HG02798 (cell line): ENCODE data around the gene SLC1A5.

ENCODE experiments used
- ATAC-seq: cut with Tn5 transposase; IDR thresholded peaks from one replicate; pipeline ENCODE4 v1.9.1; 2021; ENCODE audit warnings: mild to moderate bottlenecking; ENCODE audit not compliant: unreplicated experiment, poor library complexity

SLC1A5 gene

DNA sequence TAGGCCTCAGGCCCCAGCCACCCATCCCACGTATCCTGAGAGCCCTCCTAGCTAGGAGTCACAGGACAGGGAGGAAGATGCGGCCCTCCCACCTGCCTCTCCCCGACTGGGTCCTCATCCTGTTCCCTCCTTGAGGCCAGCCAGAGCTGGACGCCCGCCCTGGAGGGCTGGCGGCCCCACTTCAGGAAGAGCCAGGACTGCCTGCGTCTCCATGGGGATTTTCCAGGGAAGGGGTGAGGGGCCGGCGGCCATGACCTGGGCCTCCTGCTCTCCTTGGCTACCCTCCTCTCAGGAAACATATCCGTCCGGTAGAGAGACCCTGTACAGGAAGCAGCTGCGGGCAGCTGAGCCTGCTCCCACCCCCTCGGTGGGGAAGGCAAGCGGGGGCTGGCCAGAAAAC is 60.2 kb downstream of the SLC1A5 start:
- no peak for ATAC-seq

DNA sequence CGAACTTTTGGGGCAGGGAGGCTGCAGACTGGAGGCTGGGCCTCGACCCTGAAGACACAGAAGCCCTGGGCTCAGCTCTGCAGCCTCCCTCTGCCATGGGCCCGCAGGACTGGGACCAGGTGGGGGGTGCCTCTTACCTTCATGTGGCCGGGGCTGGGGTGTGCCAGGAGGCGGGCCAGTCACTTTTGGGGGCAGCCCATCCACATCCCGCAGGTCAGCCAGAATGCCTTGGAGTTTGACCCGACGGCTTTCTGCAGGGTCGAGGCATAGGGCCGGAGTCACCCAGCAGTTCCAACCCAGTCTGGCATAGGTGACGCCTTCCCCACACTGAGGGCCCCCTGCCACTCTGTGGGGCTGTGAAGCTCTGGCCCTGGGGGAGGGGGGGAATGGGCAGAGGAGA is 60.6 kb downstream of the SLC1A5 start:
- no peak for ATAC-seq

DNA sequence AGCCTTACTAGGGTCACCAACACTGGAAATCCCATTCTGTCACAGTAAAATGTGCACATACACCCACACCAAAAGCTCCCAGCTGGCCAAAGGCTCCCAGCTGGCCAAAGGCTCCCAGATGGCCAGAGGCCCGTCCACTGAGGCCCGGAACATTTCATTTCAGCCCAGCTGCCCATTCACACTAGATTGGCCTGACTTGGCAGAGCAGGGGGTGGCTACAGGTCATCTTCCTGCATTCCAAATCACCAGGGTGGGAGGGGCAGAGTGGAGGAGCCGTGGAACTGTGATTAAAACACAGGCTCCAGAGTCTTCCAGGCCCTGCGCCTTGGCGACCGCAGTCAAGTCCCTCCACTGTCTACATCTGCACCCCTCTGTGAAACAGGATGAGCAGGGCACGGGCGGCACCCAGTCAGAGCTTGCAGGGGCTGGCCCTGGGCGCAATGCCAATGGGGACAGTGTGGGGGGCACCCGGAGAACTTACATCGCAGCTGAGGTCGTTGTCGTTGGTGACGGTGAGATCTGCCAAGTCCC is 61.4 kb downstream of the SLC1A5 start:
- ATAC-seq: no peak

DNA sequence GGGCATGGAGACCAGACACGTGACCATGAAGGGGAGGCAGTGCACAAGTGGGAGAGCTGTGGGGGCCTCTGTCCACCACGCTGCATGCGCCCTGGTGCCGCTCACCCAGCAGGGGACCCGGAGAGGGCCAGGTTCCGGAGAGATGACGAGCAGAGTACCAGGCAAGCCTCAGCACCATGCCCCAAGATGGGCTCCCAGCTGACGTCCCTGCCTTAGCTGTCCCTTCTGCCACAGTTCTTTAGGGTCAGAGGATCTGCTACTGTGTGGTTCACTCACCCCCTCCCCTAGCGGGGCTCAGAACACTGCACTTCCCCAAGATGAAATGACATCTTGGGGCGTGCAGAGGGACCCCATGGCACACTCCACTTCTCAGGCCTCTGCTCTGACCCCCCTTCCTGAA is 61.8 kb downstream of the SLC1A5 start:
- no peak for ATAC-seq

DNA sequence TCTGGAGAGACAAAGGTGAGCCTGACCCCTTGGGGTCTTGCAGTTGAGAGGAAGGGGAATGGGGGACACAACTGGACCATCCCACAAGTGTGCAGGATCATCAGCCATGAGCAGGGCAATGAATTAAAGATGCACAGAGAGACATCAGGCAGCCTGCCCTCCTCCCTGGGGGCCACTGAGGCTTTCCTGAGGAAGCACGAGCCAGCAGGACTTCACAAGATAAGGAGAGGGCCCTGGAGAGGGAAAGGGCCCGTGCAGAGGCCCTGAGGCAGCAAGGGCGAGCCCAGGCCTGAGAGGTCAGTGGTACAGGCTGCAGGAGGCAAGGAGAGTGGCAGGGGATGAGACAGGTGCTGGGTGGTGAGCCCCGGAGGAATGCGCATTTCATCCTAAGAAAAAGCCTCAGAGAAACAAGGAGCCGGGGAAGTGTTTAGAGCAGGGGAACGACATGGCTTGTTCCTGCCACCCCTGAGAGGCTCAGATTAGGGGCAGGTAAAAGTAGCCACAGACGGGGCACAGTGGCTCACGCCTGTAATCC is 62.5 kb downstream of the SLC1A5 start:
- no peak for ATAC-seq

DNA sequence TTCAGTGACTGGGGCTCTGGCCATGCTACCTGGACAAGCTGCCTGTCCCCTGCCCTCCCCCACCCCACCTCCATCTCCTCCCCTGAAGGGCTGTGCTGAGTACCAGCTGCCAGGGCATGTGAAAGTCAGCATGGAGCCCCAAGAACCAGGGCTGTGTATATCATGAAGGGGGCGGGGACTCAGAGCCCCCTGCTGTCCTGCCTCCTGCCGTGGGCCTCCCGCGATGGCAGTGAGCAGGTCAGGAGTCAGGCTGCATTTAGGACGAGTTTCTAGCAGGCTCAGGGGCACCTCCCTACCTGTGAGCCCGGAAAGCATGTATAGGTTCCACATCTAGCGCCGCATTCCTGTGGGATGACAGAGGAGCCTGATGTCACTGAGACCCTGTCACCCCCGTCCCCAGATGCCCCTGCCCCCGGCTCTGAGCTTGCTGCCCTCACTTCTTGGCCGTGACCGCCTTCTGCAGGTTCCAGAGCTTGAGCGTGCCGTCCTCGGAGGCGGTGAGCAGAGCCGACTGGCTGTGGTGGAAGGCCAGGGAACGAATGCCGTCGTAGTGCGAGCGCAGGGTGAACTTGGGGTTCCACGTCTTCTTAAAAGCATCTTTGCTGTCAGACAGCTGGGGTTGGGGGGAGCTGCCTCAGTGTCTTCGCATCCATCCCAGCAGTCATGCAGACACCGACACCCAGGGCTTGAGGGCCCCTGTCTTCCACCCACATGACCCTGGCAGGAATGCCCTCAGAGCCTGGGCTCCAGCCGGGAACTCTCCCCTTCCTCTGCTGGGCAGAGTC is 63.2 kb downstream of the SLC1A5 start:
- ATAC-seq: no peak
